H1 (cell line): ENCODE measurements around the gene TIAM2. TPM values are rescaled to one million over a fixed set of nuclear protein-coding genes. Genes with fewer than 3 reads are reported as not detected.

Source experiments
- CTCF ChIA-PET: fragments of 300-600 bp; sonication (Branson Sonifier 250); formaldehyde crosslinking; loops from one replicate; lab custom pipeline; 2021; ENCODE audit not compliant: partially characterized antibody; lab: Charles Lee
- POLR2A ChIA-PET: fragments of 300-600 bp; sonication (Branson Sonifier 250); formaldehyde crosslinking; loops from one replicate; lab custom pipeline; 2021; ENCODE audit warnings: inconsistent platforms; ENCODE audit not compliant: partially characterized antibody; lab: Charles Lee
- DNase-seq, 2 experiments: peaks; one replicate each; pipeline versions ENCODE4 v3.0.0 to v3.0.0-alpha.2; 2010 to 2022; ENCODE audit warnings: low spot score in 2 of 2, low read depth in 1 of 2, mixed read lengths in 1 of 2
- FAIRE-seq: peaks from 2 replicates; lab custom pipeline; 2011; peaks lifted over from hg19 to GRCh38; lab: Jason Lieb, UNC
- H2AFZ ChIP-seq: 2 replicates; pipeline ENCODE4 v1.8.1; 2012; ENCODE audit warnings: low read length, inconsistent platforms
- H2AK5ac ChIP-seq: 2 replicates; pipeline ENCODE4 v1.6.1; 2013; ENCODE audit warnings: low read depth, low read length
- H2BK120ac ChIP-seq: replicated peaks from 2 replicates; pipeline ENCODE3; 2013; ENCODE audit warnings: low read depth, low read length, inconsistent platforms
- H2BK12ac ChIP-seq: 2 replicates; pipeline ENCODE4 v1.6.1; 2013; ENCODE audit warnings: low read depth, low read length
- H2BK15ac ChIP-seq: 2 replicates; pipeline ENCODE4 v1.6.1; 2013; ENCODE audit warnings: low read length
- H2BK20ac ChIP-seq: 2 replicates; pipeline ENCODE4 v1.6.1; 2013; ENCODE audit warnings: low read length
- H2BK5ac ChIP-seq: 2 replicates; pipeline ENCODE4 v1.6.1; 2013; ENCODE audit warnings: low read depth, low read length
- H3K14ac ChIP-seq: 2 replicates; pipeline ENCODE4 v1.6.1; 2013; ENCODE audit warnings: inconsistent platforms; ENCODE audit not compliant: insufficient read length
- H3K18ac ChIP-seq: 2 replicates; pipeline ENCODE4 v1.6.1; 2013; ENCODE audit warnings: low read length; ENCODE audit errors: extremely low read depth
- H3K23ac ChIP-seq: 2 replicates; pipeline ENCODE4 v1.6.1; 2013; ENCODE audit warnings: inconsistent platforms; ENCODE audit not compliant: insufficient read length
- H3K23me2 ChIP-seq: 2 replicates; pipeline ENCODE4 v1.6.1; 2013; ENCODE audit warnings: low read depth, low read length
- H3K27ac ChIP-seq: 2 replicates; pipeline ENCODE4 v1.6.1; 2011; ENCODE audit warnings: low read depth, low read length, inconsistent platforms
- H3K27me3 ChIP-seq, 4 experiments: replicated peaks in 1 of 4; 1 replicate in 1 of 4; 2 replicates in 3 of 4; pipeline versions ENCODE4 v1.6.1 to v1.8.1; 2011 to 2013; ENCODE audit warnings: low read length in 3 of 4, mild to moderate bottlenecking in 3 of 4, inconsistent platforms in 2 of 4, mixed read lengths in 2 of 4, moderate library complexity in 1 of 4; ENCODE audit not compliant: control insufficient read depth in 3 of 4, insufficient read depth in 3 of 4; ENCODE audit errors: extremely low read depth in 1 of 4
- H3K36me3 ChIP-seq, 4 experiments: 2 replicates each; pipeline versions ENCODE4 v1.6.1 to v1.8.1; 2011 to 2013; ENCODE audit warnings: mild to moderate bottlenecking in 4 of 4, low read length in 3 of 4, moderate library complexity in 2 of 4, control low read depth in 1 of 4, inconsistent platforms in 1 of 4; ENCODE audit not compliant: insufficient read depth in 4 of 4, control insufficient read depth in 2 of 4
- H3K4ac ChIP-seq: replicated peaks from 2 replicates; pipeline ENCODE3; 2013; ENCODE audit warnings: low read length, low read depth, mixed read lengths, inconsistent platforms; ENCODE audit not compliant: insufficient read length
- H3K4me1 ChIP-seq, 4 experiments: replicated peaks in 1 of 4; 1 replicate in 1 of 4; 2 replicates in 3 of 4; pipeline versions ENCODE4 v1.6.1 to v1.8.1; 2011 to 2013; ENCODE audit warnings: low read length in 3 of 4, inconsistent platforms in 2 of 4, mixed read lengths in 1 of 4; ENCODE audit not compliant: insufficient read depth in 4 of 4, control insufficient read depth in 3 of 4
- H3K4me2 ChIP-seq, 2 experiments: 2 replicates each; pipeline versions ENCODE4 v1.6.1 to v1.8.1; 2011 to 2013; ENCODE audit warnings: low read depth in 2 of 2, low read length in 2 of 2, control low read depth in 1 of 2, inconsistent platforms in 1 of 2, mild to moderate bottlenecking in 1 of 2; ENCODE audit not compliant: insufficient read depth in 1 of 2
- H3K4me3 ChIP-seq, 4 experiments: fragments of 200-600, 300-600 bp in 1 of 4; sonication (generic), shearing (Covaris generic), sonication (Bioruptor Twin) in 1 of 4; 2 replicates each; pipeline versions ENCODE4 v1.5.1 to v1.8.1; 2011 to 2016; ENCODE audit warnings: low read length in 4 of 4, low read depth in 3 of 4, control low read depth in 2 of 4, inconsistent platforms in 2 of 4, mild to moderate bottlenecking in 2 of 4, mixed read lengths in 1 of 4, moderate library complexity in 1 of 4; ENCODE audit not compliant: insufficient read depth in 2 of 4; ENCODE audit errors: extremely low read depth in 1 of 4
- H3K56ac ChIP-seq: replicated peaks from 2 replicates; pipeline ENCODE3; 2013; ENCODE audit warnings: low read depth, mild to moderate bottlenecking, mixed read lengths, low read length, inconsistent platforms; ENCODE audit not compliant: insufficient read length
- H3K79me1 ChIP-seq: 2 replicates; pipeline ENCODE4 v1.6.1; 2013; ENCODE audit warnings: low read depth, low read length, control low read depth
- H3K79me2 ChIP-seq, 2 experiments: 2 replicates each; pipeline versions ENCODE4 v1.6.1 to v1.8.1; 2012 to 2013; ENCODE audit warnings: low read length in 2 of 2, mild to moderate bottlenecking in 2 of 2, inconsistent platforms in 1 of 2; ENCODE audit not compliant: insufficient read depth in 2 of 2, control insufficient read depth in 1 of 2
- H3K9ac ChIP-seq, 4 experiments: replicated peaks in 1 of 4; 1 replicate in 1 of 4; 2 replicates in 3 of 4; pipeline versions ENCODE4 v1.6.1 to v1.8.1; 2011 to 2013; ENCODE audit warnings: low read depth in 3 of 4, low read length in 3 of 4, control low read depth in 2 of 4, mild to moderate bottlenecking in 2 of 4, moderate library complexity in 2 of 4, inconsistent platforms in 1 of 4; ENCODE audit errors: extremely low read depth in 1 of 4
- H3K9me3 ChIP-seq, 2 experiments: 2 replicates each; pipeline versions ENCODE4 v1.6.1 to v1.8.1; 2012 to 2013; ENCODE audit warnings: mild to moderate bottlenecking in 2 of 2, moderate library complexity in 2 of 2, control low read depth in 1 of 2, inconsistent platforms in 1 of 2, low read depth in 1 of 2, low read length in 1 of 2, mixed read lengths in 1 of 2; ENCODE audit not compliant: insufficient read depth in 2 of 2
- H4K20me1 ChIP-seq, 2 experiments: replicated peaks in 1 of 2; 2 replicates each; pipeline versions ENCODE3 to v1.8.1; 2011 to 2013; ENCODE audit warnings: inconsistent platforms in 2 of 2, low read length in 2 of 2, mild to moderate bottlenecking in 1 of 2; ENCODE audit not compliant: insufficient read depth in 2 of 2, control insufficient read depth in 1 of 2
- H4K5ac ChIP-seq: 2 replicates; pipeline ENCODE4 v1.6.1; 2013; ENCODE audit warnings: low read length, low read depth, mixed read lengths, inconsistent platforms; ENCODE audit not compliant: insufficient read length
- H4K8ac ChIP-seq: 2 replicates; pipeline ENCODE4 v1.8.0; 2013; ENCODE audit warnings: mild to moderate bottlenecking, moderate library complexity, low read length, inconsistent platforms; ENCODE audit not compliant: insufficient read depth; ENCODE audit errors: extremely low read depth
- H4K91ac ChIP-seq: replicated peaks from 2 replicates; pipeline ENCODE3; 2013; ENCODE audit warnings: low read length, mixed read lengths, inconsistent platforms; ENCODE audit not compliant: insufficient read length
- CEBPB ChIP-seq: IDR thresholded peaks from 2 replicates; pipeline ENCODE4 v1.6.1; 2012; ENCODE audit warnings: low read depth, low read length
- polyA plus RNA-seq, 7 experiments: library from polyadenylated mRNA; depleted of rRNA in 3 of 7; stranded (reverse) in 5 of 7; unstranded in 2 of 7; fragments of >200 nt in 5 of 7; fragments of 200-250 nt in 2 of 7; gene quantifications; 1 replicate in 5 of 7; 2 replicates in 1 of 7; 4 replicates in 1 of 7; pipeline versions ENCODE4 v1.2.1 to v1.2.3, GENCODE V29; 2011 to 2013; ENCODE audit warnings: missing spikeins in 2 of 7, mixed read lengths in 2 of 7
- total RNA-seq: library from RNA; stranded (reverse); fragmentation: NEBNext Ultra II Directional; extraction: Animal tissue kit (Norgen Biotek cat#: 25700); gene quantifications from 2 replicates; pipeline ENCODE4 v1.2.1, GENCODE V29; 2021

Gene TIAM2
- total and polyA plus RNA-seq, 2 of the 8 experiments (the other 6 are each of a cell fraction or from before 2014, with no cell fraction given): 7.4 to 23.9 TPM

GRCh38 chr6:155069543-155069942 lies 74.4 kb downstream of the TIAM2 start:
- H3K9me3 ChIP-seq: no peaks in the 10 kb centered on the region
- H3K36me3 ChIP-seq: no peaks in the 10 kb centered on the region
- no peak overlapping the region for H2BK120ac ChIP-seq
- H3K23ac ChIP-seq: no peak overlapping the region
- no peak overlapping the region for H2AK5ac ChIP-seq
- FAIRE-seq: no peak
- H3K79me1 ChIP-seq: peaks cover 5% of the 10 kb centered on the region; the same call in 1 of the 2 replicates
- TF ChIP-seq CEBPB: no peak
- TF ChIP-seq, all 59 proteins: peak for 0
- Histone ChIP-seq H3K79me2 (no peaks in the 10 kb centered on the region; a peak in 1 of 4 replicates), H3K4me1 (peaks cover 0 to 3% (median 0%) of the 10 kb centered on the region in 4 experiments; a peak in 2 of 7 replicates), H4K5ac (no peak overlapping the region), H3K4me2 (no peak overlapping the region), H3K27me3 (no peaks in the 10 kb centered on the region), H4K8ac (no peak overlapping the region), H3K4ac (no peak overlapping the region), H4K20me1 (no peaks in the 10 kb centered on the region), H4K91ac (no peak overlapping the region), H2BK5ac (no peak overlapping the region), H2BK12ac (no peak overlapping the region), H3K27ac (no peak overlapping the region), H3K4me3 (no peak overlapping the region), H3K18ac (no peak overlapping the region), H3K23me2 (no peaks in the 10 kb centered on the region), H3K56ac (no peak overlapping the region), H3K9ac (no peak overlapping the region), H3K14ac (no peak overlapping the region), H2BK20ac (no peak overlapping the region), H2BK15ac (no peak overlapping the region), H2AFZ (no peak overlapping the region)
- POLR2A ChIA-PET: no interaction called here
- CTCF ChIA-PET: interaction anchor here (1.2 to 1.4 kb wide), 2 partner anchors 16 to 207 kb away, joined by 3 read pairs; no protein-coding TSS in a partner anchor
- DNase-seq: no peak
